Measurements from ENCODE around the gene ACRV1. TPM values are rescaled to one million over a fixed set of nuclear protein-coding genes. Genes with fewer than 3 reads are reported as not detected.

The ACRV1 gene
- total and polyA plus RNA-seq, 2 donors (not counting 3 experiments of a cell fraction or from before 2014, with no cell fraction given): not detected

DNA sequence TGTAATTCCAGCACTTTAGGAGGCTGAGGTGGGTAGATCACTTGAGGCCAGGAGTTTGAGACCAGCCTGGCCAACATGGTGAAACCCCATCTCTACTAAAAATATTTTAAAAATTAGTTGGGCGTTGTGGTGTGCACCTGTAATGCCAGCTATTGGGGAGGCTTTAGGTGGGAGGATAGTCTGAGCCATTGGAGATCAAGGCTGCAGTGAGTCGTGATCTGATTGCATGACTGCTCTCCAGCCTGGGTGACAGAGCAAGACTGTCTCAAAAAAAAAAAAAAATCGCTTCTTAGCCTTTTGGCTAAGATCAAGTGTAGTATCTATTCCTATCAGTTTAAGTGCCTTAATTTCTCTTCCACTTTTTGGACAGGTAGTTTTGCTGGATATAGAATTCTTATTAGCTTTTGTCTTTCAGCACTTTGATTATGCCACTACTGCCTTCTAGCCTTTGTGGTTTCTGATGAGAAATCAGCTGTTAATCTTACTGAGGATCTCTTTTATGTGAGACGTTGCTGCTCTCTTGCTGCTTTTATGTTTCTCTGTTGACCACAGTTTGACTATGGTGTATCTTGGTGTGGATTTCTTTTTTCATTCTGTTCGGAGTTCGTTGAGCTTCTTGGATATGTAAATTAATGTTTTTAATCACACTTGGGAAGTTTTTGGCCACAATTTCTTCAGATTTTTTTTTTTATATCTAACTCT is 31.0 kb downstream of the ACRV1 start:
- Histone ChIP-seq H3K4me1 (ENCODE audit: control insufficient read depth, extremely low read depth, insufficient read depth, low read length) (no peaks in the 10 kb centered on the region), H4K20me1 (replicated peaks; ENCODE audit: control insufficient read depth, extremely low read depth, insufficient read depth, low read length) (no peaks in the 10 kb centered on the region), H3K36me3 (ENCODE audit: control insufficient read depth in 2 of 2, extremely low read depth in 1 of 2, insufficient read depth in 2 of 2, low read length in 2 of 2) (peaks cover 0 to 3% of the 10 kb centered on the region in 2 experiments), H3K9ac (replicated peaks; ENCODE audit: extremely low read depth, insufficient read depth, low read length) (no peak overlapping the region), H3K9me1 (replicated peaks; ENCODE audit: control insufficient read depth, extremely low read depth, insufficient read depth, low read length) (no peaks in the 10 kb centered on the region), H2AFZ (ENCODE audit: low read depth, low read length) (no peak overlapping the region), H3K27ac (ENCODE audit: insufficient read depth, low read depth, low read length) (no peak overlapping the region), H3K27me3 (ENCODE audit: control insufficient read depth in 2 of 2, insufficient read depth in 2 of 2, low read length in 2 of 2) (no peaks in the 10 kb centered on the region), H3K9me3 (replicated peaks; ENCODE audit: control insufficient read depth, insufficient read depth, low read length) (no peaks in the 10 kb centered on the region), H3K4me3 (replicated peaks in 1 of 3; ENCODE audit: insufficient read depth in 1 of 3, low read depth in 1 of 3, low read length in 3 of 3) (no peak overlapping the region), H3K79me2 (ENCODE audit: control insufficient read depth, insufficient read depth, low read length) (peaks cover 10% of the 10 kb centered on the region), H3K4me2 (ENCODE audit: insufficient read depth, low read length) (no peak overlapping the region)
- intact Hi-C loops (cut with micrococcal nuclease) (loop anchor here (2.0 kb wide), 1 partner anchor 69 kb away; no protein-coding TSS in a partner anchor), dilution Hi-C loops (cut with MboI; ENCODE audit: extremely low pct_ligation_motif_present, low sequenced_read_pairs) (no loop called here)
- DNase-seq (ENCODE audit: low read depth, low spot score): no peak
- TF ChIP-seq EZH2 (IDR thresholded peaks at IDR 0.05; ENCODE audit: borderline replicate concordance, low read depth, low read length, severe bottlenecking): no peak
- no peak for TF ChIP-seq GATA2 (IDR thresholded peaks at IDR 0.05; ENCODE audit: insufficient read depth, insufficient read length, low read depth, low read length)
- no peak for TF ChIP-seq MYC (IDR thresholded peaks at IDR 0.05; ENCODE audit: low read depth, low read length)
- no peak for TF ChIP-seq CTCF (IDR thresholded peaks at IDR 0.05; ENCODE audit: extremely low read depth in 1 of 2, insufficient read depth in 1 of 2, low read depth in 1 of 2, low read length in 2 of 2)
- TF ChIP-seq, protein P1, sequence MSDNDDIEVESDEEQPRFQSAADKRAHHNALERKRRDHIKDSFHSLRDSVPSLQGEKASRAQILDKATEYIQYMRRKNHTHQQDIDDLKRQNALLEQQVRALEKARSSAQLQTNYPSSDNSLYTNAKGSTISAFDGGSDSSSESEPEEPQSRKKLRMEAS (IDR thresholded peaks at IDR 0.05; ENCODE audit: insufficient read depth, insufficient read length): no peak
- no peak for TF ChIP-seq JUN (IDR thresholded peaks at IDR 0.05; ENCODE audit: borderline replicate concordance, insufficient read depth, insufficient read length, low read depth)
- TF ChIP-seq POLR2AphosphoS5 (IDR thresholded peaks at IDR 0.05; ENCODE audit: insufficient read depth, low read depth, low read length): no peak
- no peak for TF ChIP-seq POLR2A (IDR thresholded peaks at IDR 0.05; ENCODE audit: low read depth, low read length)
- TF ChIP-seq FOS (IDR thresholded peaks at IDR 0.05; ENCODE audit: borderline replicate concordance, insufficient read depth, low read length): no peak
- POLR2A ChIA-PET: no interaction called here
- FAIRE-seq: no peak
- BruUV-seq (replicated peaks): no TSS peak
- CTCF ChIA-PET: interaction anchor here (1.1 to 1.4 kb wide), 2 partner anchors 15 to 30 kb away, joined by 3 to 4 read pairs; no protein-coding TSS in a partner anchor

Measured in endothelial cell of umbilical vein (primary cell).